H1 (cell line): Measurements from ENCODE around the gene GNA12. TPM values are rescaled to one million over a fixed set of nuclear protein-coding genes. Genes with fewer than 3 reads are reported as not detected.

Experiments
- BCL11A ChIP-seq, 2 experiments: IDR thresholded peaks; one replicate each; pipeline ENCODE4 v1.6.1; 2011; ENCODE audit warnings: low read depth in 2 of 2, low read length in 2 of 2, mild to moderate bottlenecking in 2 of 2
- CBX5 ChIP-seq: fragments of 300-800, 300-1000 bp; sonication (generic); IDR thresholded peaks from 2 replicates; pipeline ENCODE4 v1.7.1; 2016; ENCODE audit warnings: antibody characterized with exemption, low read length, low read depth
- CHD1 ChIP-seq: IDR thresholded peaks from 2 replicates; pipeline ENCODE4 v1.6.1; 2012; ENCODE audit warnings: low read depth, low read length, improper control_type of control experiment
- CTBP2 ChIP-seq: IDR thresholded peaks from 2 replicates; pipeline ENCODE4 v1.7.0; 2011; ENCODE audit warnings: borderline replicate concordance, mild to moderate bottlenecking, moderate library complexity, mixed read lengths, low read length; ENCODE audit not compliant: insufficient read depth, insufficient read length
- FOSL1 ChIP-seq: IDR thresholded peaks from 2 replicates; pipeline ENCODE4 v1.6.1; 2011; ENCODE audit warnings: mild to moderate bottlenecking, low read depth, low read length, moderate library complexity; ENCODE audit not compliant: insufficient read depth
- JUN ChIP-seq: IDR thresholded peaks from 2 replicates; pipeline ENCODE4 v1.6.1; 2011; ENCODE audit warnings: low read depth, mild to moderate bottlenecking, improper control_type of control experiment, low read length
- MAFK ChIP-seq: IDR thresholded peaks from 2 replicates; pipeline ENCODE4 v1.6.1; 2012; ENCODE audit warnings: low read depth, mild to moderate bottlenecking, improper control_type of control experiment, low read length
- polyA plus RNA-seq, 7 experiments: library from polyadenylated mRNA; depleted of rRNA in 3 of 7; stranded (reverse) in 5 of 7; unstranded in 2 of 7; fragments of >200 nt in 5 of 7; fragments of 200-250 nt in 2 of 7; gene quantifications; 1 replicate in 5 of 7; 2 replicates in 1 of 7; 4 replicates in 1 of 7; pipeline versions ENCODE4 v1.2.1 to v1.2.3, GENCODE V29; 2011 to 2013; ENCODE audit warnings: missing spikeins in 2 of 7, mixed read lengths in 2 of 7
- total RNA-seq: library from RNA; stranded (reverse); fragmentation: NEBNext Ultra II Directional; extraction: Animal tissue kit (Norgen Biotek cat#: 25700); gene quantifications from 2 replicates; pipeline ENCODE4 v1.2.1, GENCODE V29; 2021
- TF ChIP-seq, protein P1 (sequence below): fragments of 300-600 bp; sonication (generic); IDR thresholded peaks from 2 replicates; pipeline ENCODE4 v1.7.1; 2012; ENCODE audit warnings: low read length, moderate library complexity, mild to moderate bottlenecking, inconsistent platforms; ENCODE audit not compliant: insufficient replicate concordance

Gene GNA12
- total and polyA plus RNA-seq, 2 of the 8 experiments (the other 6 are each of a cell fraction or from before 2014, with no cell fraction given) = 96.5 to 109 TPM

GRCh38 chr7:2716488-2716887 lies 127.6 kb downstream of the GNA12 start (continued):
- TF ChIP-seq, protein P1, sequence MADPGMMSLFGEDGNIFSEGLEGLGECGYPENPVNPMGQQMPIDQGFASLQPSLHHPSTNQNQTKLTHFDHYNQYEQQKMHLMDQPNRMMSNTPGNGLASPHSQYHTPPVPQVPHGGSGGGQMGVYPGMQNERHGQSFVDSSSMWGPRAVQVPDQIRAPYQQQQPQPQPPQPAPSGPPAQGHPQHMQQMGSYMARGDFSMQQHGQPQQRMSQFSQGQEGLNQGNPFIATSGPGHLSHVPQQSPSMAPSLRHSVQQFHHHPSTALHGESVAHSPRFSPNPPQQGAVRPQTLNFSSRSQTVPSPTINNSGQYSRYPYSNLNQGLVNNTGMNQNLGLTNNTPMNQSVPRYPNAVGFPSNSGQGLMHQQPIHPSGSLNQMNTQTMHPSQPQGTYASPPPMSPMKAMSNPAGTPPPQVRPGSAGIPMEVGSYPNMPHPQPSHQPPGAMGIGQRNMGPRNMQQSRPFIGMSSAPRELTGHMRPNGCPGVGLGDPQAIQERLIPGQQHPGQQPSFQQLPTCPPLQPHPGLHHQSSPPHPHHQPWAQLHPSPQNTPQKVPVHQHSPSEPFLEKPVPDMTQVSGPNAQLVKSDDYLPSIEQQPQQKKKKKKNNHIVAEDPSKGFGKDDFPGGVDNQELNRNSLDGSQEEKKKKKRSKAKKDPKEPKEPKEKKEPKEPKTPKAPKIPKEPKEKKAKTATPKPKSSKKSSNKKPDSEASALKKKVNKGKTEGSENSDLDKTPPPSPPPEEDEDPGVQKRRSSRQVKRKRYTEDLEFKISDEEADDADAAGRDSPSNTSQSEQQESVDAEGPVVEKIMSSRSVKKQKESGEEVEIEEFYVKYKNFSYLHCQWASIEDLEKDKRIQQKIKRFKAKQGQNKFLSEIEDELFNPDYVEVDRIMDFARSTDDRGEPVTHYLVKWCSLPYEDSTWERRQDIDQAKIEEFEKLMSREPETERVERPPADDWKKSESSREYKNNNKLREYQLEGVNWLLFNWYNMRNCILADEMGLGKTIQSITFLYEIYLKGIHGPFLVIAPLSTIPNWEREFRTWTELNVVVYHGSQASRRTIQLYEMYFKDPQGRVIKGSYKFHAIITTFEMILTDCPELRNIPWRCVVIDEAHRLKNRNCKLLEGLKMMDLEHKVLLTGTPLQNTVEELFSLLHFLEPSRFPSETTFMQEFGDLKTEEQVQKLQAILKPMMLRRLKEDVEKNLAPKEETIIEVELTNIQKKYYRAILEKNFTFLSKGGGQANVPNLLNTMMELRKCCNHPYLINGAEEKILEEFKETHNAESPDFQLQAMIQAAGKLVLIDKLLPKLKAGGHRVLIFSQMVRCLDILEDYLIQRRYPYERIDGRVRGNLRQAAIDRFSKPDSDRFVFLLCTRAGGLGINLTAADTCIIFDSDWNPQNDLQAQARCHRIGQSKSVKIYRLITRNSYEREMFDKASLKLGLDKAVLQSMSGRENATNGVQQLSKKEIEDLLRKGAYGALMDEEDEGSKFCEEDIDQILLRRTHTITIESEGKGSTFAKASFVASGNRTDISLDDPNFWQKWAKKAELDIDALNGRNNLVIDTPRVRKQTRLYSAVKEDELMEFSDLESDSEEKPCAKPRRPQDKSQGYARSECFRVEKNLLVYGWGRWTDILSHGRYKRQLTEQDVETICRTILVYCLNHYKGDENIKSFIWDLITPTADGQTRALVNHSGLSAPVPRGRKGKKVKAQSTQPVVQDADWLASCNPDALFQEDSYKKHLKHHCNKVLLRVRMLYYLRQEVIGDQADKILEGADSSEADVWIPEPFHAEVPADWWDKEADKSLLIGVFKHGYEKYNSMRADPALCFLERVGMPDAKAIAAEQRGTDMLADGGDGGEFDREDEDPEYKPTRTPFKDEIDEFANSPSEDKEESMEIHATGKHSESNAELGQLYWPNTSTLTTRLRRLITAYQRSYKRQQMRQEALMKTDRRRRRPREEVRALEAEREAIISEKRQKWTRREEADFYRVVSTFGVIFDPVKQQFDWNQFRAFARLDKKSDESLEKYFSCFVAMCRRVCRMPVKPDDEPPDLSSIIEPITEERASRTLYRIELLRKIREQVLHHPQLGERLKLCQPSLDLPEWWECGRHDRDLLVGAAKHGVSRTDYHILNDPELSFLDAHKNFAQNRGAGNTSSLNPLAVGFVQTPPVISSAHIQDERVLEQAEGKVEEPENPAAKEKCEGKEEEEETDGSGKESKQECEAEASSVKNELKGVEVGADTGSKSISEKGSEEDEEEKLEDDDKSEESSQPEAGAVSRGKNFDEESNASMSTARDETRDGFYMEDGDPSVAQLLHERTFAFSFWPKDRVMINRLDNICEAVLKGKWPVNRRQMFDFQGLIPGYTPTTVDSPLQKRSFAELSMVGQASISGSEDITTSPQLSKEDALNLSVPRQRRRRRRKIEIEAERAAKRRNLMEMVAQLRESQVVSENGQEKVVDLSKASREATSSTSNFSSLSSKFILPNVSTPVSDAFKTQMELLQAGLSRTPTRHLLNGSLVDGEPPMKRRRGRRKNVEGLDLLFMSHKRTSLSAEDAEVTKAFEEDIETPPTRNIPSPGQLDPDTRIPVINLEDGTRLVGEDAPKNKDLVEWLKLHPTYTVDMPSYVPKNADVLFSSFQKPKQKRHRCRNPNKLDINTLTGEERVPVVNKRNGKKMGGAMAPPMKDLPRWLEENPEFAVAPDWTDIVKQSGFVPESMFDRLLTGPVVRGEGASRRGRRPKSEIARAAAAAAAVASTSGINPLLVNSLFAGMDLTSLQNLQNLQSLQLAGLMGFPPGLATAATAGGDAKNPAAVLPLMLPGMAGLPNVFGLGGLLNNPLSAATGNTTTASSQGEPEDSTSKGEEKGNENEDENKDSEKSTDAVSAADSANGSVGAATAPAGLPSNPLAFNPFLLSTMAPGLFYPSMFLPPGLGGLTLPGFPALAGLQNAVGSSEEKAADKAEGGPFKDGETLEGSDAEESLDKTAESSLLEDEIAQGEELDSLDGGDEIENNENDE = no peak
- TF ChIP-seq FOSL1 = no peak
- no peak for TF ChIP-seq CTBP2
- no peak for TF ChIP-seq JUN
- no peak for TF ChIP-seq CHD1
- no peak for TF ChIP-seq BCL11A (IDR thresholded peaks at IDR 0.05; ENCODE audit: low read depth in 2 of 2, low read length in 2 of 2)
- TF ChIP-seq CBX5 = no peak
- no peak for TF ChIP-seq MAFK
